Upper lobe of right lung (tissue), 1 donor: ENCODE data around the gene MOGAT2. TPM values are rescaled to one million over a fixed set of nuclear protein-coding genes. Genes with fewer than 3 reads are reported as not detected.

Experiments
- ATAC-seq: fragments of 200-7000 bp; cut with Tn5 transposase; one replicate; pipeline ENCODE4 v1.9.1; 2020; ENCODE audit warnings: mild to moderate bottlenecking, moderate library complexity
- DNase-seq: peaks from one replicate; pipeline ENCODE4 v3.0.0-alpha.2; 2020
- H3K27ac ChIP-seq: fragments of 200-600 bp; one replicate; pipeline ENCODE4 v1.8.0; 2022
- H3K27me3 ChIP-seq: fragments of 200-600 bp; one replicate; pipeline ENCODE4 v1.8.0; 2022; ENCODE audit warnings: mild to moderate bottlenecking
- H3K36me3 ChIP-seq: fragments of 200-600 bp; one replicate; pipeline ENCODE4 v1.8.0; 2022
- H3K4me1 ChIP-seq: fragments of 200-600 bp; one replicate; pipeline ENCODE4 v1.8.0; 2022
- H3K4me3 ChIP-seq: fragments of 200-600 bp; one replicate; pipeline ENCODE4 v1.8.0; 2022; ENCODE audit warnings: mild to moderate bottlenecking
- H3K9me3 ChIP-seq: fragments of 200-600 bp; one replicate; pipeline ENCODE4 v1.8.0; 2022
- intact Hi-C: fragments of 100-400 bp; cut with DNase I; formaldehyde crosslinking; loops from one replicate; pipeline ENCODE4 v1.11.0; 2022
- total RNA-seq: library from RNA; stranded (reverse); fragmentation: NEBNext Ultra II Directional; extraction: Animal tissue kit (Norgen Biotek cat#: 25700); gene quantifications from one replicate; pipeline ENCODE4 v1.2.1, GENCODE V29; 2021
- TF ChIP-seq, protein P1 (sequence below): fragments of 200-600 bp; IDR thresholded peaks from one replicate; pipeline ENCODE4 v1.8.0; 2022; ENCODE audit warnings: antibody characterized with exemption
- donor health status: DM: no; HTN: yes; CAD: no; lungs with severe emphysema.

The MOGAT2 gene
- total RNA-seq, 1 donor from 2014 or later: not detected

DNA sequence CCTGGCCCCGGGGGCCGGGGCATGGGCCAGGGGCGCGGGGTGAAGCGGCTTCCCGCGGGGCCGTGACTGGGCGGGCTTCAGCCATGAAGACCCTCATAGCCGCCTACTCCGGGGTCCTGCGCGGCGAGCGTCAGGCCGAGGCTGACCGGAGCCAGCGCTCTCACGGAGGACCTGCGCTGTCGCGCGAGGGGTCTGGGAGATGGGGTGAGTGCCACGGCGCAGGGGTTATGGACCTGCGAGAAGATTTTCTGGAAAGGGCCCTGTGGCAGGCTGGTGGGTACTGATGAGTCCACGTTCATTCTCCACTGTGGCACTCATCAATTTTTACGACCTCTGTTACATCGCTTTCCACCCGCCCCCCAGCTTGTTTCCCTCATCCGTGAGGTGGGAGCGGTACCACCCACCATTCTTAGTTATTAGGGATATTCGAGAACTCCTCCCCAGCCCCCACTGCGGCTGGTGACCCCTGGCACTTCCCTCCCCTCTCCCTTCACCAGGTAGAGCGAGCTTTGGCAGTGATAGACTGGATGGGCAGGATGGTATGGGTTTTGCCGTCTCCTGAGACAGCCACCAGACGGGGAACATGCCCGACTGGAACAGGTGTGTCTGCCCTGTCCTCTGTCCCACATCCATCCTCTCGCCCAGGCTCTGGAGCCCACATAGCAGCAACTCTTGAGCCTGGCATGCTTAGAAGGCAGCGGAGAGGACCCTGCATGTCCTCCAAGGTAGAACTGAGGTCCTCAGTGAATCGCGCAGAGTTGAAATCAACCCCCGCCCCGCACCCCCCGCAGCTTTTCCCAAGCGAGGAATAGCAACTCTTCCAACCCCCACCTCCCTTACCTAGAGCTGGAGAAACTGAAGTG lies 51.5 kb downstream of the MOGAT2 start:
- peak overlapping the region; percentile 55 for H3K4me3 ChIP-seq
- ATAC-seq (no peak), DNase-seq (no peak)
- H3K27ac ChIP-seq: peak overlapping the region; percentile 71
- TF ChIP-seq, protein P1, sequence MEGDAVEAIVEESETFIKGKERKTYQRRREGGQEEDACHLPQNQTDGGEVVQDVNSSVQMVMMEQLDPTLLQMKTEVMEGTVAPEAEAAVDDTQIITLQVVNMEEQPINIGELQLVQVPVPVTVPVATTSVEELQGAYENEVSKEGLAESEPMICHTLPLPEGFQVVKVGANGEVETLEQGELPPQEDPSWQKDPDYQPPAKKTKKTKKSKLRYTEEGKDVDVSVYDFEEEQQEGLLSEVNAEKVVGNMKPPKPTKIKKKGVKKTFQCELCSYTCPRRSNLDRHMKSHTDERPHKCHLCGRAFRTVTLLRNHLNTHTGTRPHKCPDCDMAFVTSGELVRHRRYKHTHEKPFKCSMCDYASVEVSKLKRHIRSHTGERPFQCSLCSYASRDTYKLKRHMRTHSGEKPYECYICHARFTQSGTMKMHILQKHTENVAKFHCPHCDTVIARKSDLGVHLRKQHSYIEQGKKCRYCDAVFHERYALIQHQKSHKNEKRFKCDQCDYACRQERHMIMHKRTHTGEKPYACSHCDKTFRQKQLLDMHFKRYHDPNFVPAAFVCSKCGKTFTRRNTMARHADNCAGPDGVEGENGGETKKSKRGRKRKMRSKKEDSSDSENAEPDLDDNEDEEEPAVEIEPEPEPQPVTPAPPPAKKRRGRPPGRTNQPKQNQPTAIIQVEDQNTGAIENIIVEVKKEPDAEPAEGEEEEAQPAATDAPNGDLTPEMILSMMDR: no peak
- no peaks in the 10 kb centered on the region for H3K27me3 ChIP-seq
- no peaks in the 10 kb centered on the region for H3K36me3 ChIP-seq
- peaks cover 12% of the 10 kb centered on the region for H3K4me1 ChIP-seq
- H3K9me3 ChIP-seq: no peaks in the 10 kb centered on the region
- intact Hi-C loops: no loop called here

DNA sequence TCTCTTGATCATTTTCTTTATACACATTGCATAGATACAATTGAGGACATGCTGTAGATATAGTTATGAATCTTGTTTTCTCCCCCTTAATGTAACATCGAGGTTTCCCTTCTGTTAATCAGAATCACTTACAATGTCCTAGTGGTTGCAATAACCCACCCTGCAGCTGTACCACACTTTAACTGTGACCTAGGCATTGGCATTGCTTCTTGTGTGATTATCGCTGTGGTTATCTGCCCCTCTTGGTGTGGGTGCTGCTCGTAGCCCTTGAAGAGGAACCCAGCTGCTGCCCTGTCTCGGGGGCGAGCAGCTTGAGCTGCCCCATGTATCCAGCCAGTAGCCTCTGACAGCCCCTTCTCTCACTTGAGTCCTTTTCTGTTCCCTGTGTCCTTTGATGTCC lies 52.5 kb downstream of the MOGAT2 start:
- Histone ChIP-seq H3K36me3 (no peaks in the 10 kb centered on the region), H3K27me3 (no peaks in the 10 kb centered on the region), H3K4me3 (no peak overlapping the region), H3K27ac (no peak overlapping the region), H3K9me3 (no peaks in the 10 kb centered on the region), H3K4me1 (peaks cover 12% of the 10 kb centered on the region)
- intact Hi-C loops: no loop called here
- TF ChIP-seq, protein P1: no peak
- ATAC-seq (no peak), DNase-seq (peak; percentile 22)

GRCh38 chr11:75771646-75772410 lies 54.2 kb downstream of the MOGAT2 start:
- DNase-seq: peak; percentile 78
- TF ChIP-seq, protein P1: no peak
- peak; percentile 75 for ATAC-seq
- Histone ChIP-seq H3K9me3 (no peaks in the 10 kb centered on the region), H3K27ac (no peak overlapping the region), H3K4me1 (peaks cover 12% of the 10 kb centered on the region), H3K27me3 (no peaks in the 10 kb centered on the region), H3K36me3 (no peaks in the 10 kb centered on the region), H3K4me3 (no peak overlapping the region)
- intact Hi-C loops: no loop called here

DNA sequence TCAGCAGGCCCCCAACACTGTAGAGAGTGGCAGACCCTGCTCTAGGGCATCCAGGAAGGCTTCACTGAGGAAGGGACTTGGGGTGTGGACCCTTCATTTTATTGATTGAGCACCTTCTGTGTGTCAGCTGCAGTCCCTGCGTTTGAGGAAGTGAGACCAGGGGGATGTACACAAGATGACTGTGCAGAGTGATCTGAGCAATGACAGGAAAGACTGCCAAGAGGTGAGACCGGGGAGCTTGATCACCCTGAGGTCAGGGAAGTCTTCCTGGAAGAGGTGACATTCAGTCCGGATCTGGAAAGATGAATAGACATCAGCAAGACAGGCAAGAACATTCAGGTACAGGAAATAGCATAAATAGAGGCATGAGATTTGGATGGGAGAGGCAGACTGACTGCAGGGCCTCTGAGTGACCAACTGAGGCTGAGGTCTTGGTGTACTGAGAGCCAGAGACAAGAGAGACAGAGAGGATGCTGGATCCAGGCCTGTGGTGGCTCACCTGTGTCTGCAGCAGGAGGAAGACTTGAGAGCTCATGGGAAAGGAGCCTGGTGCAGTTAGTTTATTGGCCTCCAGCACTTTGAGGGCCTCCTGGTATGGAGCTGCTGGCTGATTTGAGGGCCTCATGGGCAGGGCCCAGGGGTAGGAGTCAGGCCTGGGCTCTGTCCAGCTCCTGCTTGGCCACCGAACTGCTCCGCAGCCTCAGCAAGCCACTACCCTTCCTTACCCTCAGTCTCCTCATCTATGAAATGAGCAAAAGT lies 56.1 kb downstream of the MOGAT2 start:
- Histone ChIP-seq H3K4me1 (peaks cover 4% of the 10 kb centered on the region), H3K27ac (no peak overlapping the region), H3K4me3 (no peak overlapping the region), H3K27me3 (no peaks in the 10 kb centered on the region), H3K9me3 (no peaks in the 10 kb centered on the region), H3K36me3 (no peaks in the 10 kb centered on the region)
- TF ChIP-seq, protein P1: no peak
- DNase-seq: no peak
- ATAC-seq: peak; percentile 42
- intact Hi-C loops: no loop called here

GRCh38 chr11:75775056-75775455 lies 57.4 kb downstream of the MOGAT2 start:
- Histone ChIP-seq H3K4me3 (no peak overlapping the region), H3K36me3 (no peaks in the 10 kb centered on the region), H3K9me3 (no peaks in the 10 kb centered on the region), H3K27ac (no peak overlapping the region), H3K27me3 (no peaks in the 10 kb centered on the region), H3K4me1 (no peaks in the 10 kb centered on the region)
- intact Hi-C loops: no loop called here
- TF ChIP-seq, protein P1: no peak
- DNase-seq (no peak), ATAC-seq (no peak)
